ENCODE measurements around the gene TAS2R9. TPM values are rescaled to one million over a fixed set of nuclear protein-coding genes. Genes with fewer than 3 reads are reported as not detected.

The TAS2R9 gene
- total and polyA plus RNA-seq, 3 donors from 2014 or later: not detected

GRCh38 chr12:10824957-10825356 lies 15.0 kb upstream of the TAS2R9 start:
- Histone ChIP-seq H3K36me3 (ENCODE audit: low read depth, missing control alignments) (no peaks in the 10 kb centered on the region), H3K27me3 (no peaks in the 10 kb centered on the region), H3K9me3 (no peaks in the 10 kb centered on the region), H3K4me3 (no peak overlapping the region), H3K27ac (no peak overlapping the region), H3K4me1 (no peaks in the 10 kb centered on the region)
- intact Hi-C loops (cut with DNase I; ENCODE audit: low total_unique reads): no loop called here
- WGBS, 2 donors: 74 to 85% methylated on average over 3 of the region's 3 CpGs
- no peak for DNase-seq
- TF ChIP-seq CTCF (IDR thresholded peaks at IDR 0.05) (no peak), POLR2A (IDR thresholded peaks at IDR 0.05) (no peak)

GRCh38 chr12:10811883-10812536 lies 2.0 kb upstream of the TAS2R9 start:
- no peak overlapping the region for H3K27ac ChIP-seq
- 79 to 89% methylated on average over 3 of the region's 3 CpGs for WGBS, 2 donors
- no peak overlapping the region for H3K4me3 ChIP-seq
- intact Hi-C loops (cut with DNase I; ENCODE audit: low total_unique reads): no loop called here
- no peak for DNase-seq
- H3K36me3 ChIP-seq (ENCODE audit: low read depth, missing control alignments): no peaks in the 10 kb centered on the region
- no peak for TF ChIP-seq POLR2A (IDR thresholded peaks at IDR 0.05)
- no peak for TF ChIP-seq CTCF (IDR thresholded peaks at IDR 0.05)
- H3K27me3 ChIP-seq: no peaks in the 10 kb centered on the region
- no peaks in the 10 kb centered on the region for H3K9me3 ChIP-seq
- no peaks in the 10 kb centered on the region for H3K4me1 ChIP-seq

GRCh38 chr12:10807186-10807585 lies 2.8 kb downstream of the TAS2R9 start, which contains the start of gene TAS2R8:
Gene TAS2R8, minus strand, starts transcription at chr12:10807286. Its CDS starts 306 bp downstream, at chr12:10806980.
- H3K4me3 ChIP-seq: no peak within 1 kb of the TSS
- H3K27ac ChIP-seq: no peak within 1 kb of the TSS
- intact Hi-C loops (cut with DNase I; ENCODE audit: low total_unique reads): no loop called here
- H3K4me1 ChIP-seq: no peaks in the 10 kb centered on the region
- TF ChIP-seq POLR2A (IDR thresholded peaks at IDR 0.05): no peak
- TF ChIP-seq CTCF (IDR thresholded peaks at IDR 0.05): no peak
- no peak for DNase-seq
- no peaks in the 10 kb centered on the region for H3K9me3 ChIP-seq
- 48 to 70% methylated on average over 1 of the region's 1 CpG for WGBS, 2 donors
- H3K36me3 ChIP-seq (ENCODE audit: low read depth, missing control alignments): no peaks in the 10 kb centered on the region
- H3K27me3 ChIP-seq: no peaks in the 10 kb centered on the region

- TF ChIP-seq CTCF (IDR thresholded peaks at IDR 0.05): no peak
- no peak for TF ChIP-seq POLR2A (IDR thresholded peaks at IDR 0.05)
- Histone ChIP-seq H3K36me3 (ENCODE audit: low read depth, missing control alignments) (no peaks in the 10 kb centered on the region), H3K27ac (no peak within 1 kb of the TSS), H3K4me3 (no peak within 1 kb of the TSS), H3K4me1 (no peaks in the 10 kb centered on the region), H3K27me3 (no peaks in the 10 kb centered on the region), H3K9me3 (no peaks in the 10 kb centered on the region)
- intact Hi-C loops (cut with DNase I; ENCODE audit: low total_unique reads): no loop called here
- no peak for DNase-seq
- WGBS, 2 donors: 55 to 63% methylated on average over 4 of the region's 4 CpGs
Observed at GRCh38 chr12:10802587-10802986, 7.4 kb downstream of the TAS2R9 start, which contains the start of gene TAS2R7. Gene TAS2R7, minus strand, starts transcription at chr12:10802627. Its CDS starts 57 bp downstream, at chr12:10802570.

GRCh38 chr12:10801741-10802140 lies 8.2 kb downstream of the TAS2R9 start:
- TF ChIP-seq CTCF (IDR thresholded peaks at IDR 0.05) (no peak), POLR2A (IDR thresholded peaks at IDR 0.05) (no peak)
- WGBS, 2 donors: 68 to 76% methylated on average over 5 of the region's 5 CpGs
- Histone ChIP-seq H3K27ac (no peak overlapping the region), H3K4me3 (no peak overlapping the region), H3K9me3 (no peaks in the 10 kb centered on the region), H3K4me1 (no peaks in the 10 kb centered on the region), H3K36me3 (ENCODE audit: low read depth, missing control alignments) (no peaks in the 10 kb centered on the region), H3K27me3 (no peaks in the 10 kb centered on the region)
- DNase-seq: no peak
- intact Hi-C loops (cut with DNase I; ENCODE audit: low total_unique reads): no loop called here

All from testis (tissue), 3 donors.